Stimulated activated naive CD8-positive, alpha-beta T cell treated with anti-CD3 and anti-CD28 coated beads, Interleukin-15, Interleukin-2, amounts not matched to agents 100 ng/mL and 50 ng/mL, for 24 hours (primary cell): ENCODE results near the gene TMEM184C.

Experiments used
- H3K27ac Mint-ChIP-seq: one replicate; pipeline ENCODE4 v1.8.0; 2021; ENCODE audit warnings: mild to moderate bottlenecking, mixed read lengths
- H3K27me3 Mint-ChIP-seq: one replicate; pipeline ENCODE4 v1.8.0; 2021; ENCODE audit warnings: mixed read lengths
- H3K36me3 Mint-ChIP-seq: one replicate; pipeline ENCODE4 v1.8.0; 2021; ENCODE audit warnings: low read depth, mixed read lengths
- H3K4me1 Mint-ChIP-seq: one replicate; pipeline ENCODE4 v1.8.0; 2021; ENCODE audit warnings: low read depth, mixed read lengths
- H3K4me3 Mint-ChIP-seq: one replicate; pipeline ENCODE4 v1.8.0; 2021; ENCODE audit warnings: mild to moderate bottlenecking, mixed read lengths
- H3K9me3 Mint-ChIP-seq: one replicate; pipeline ENCODE4 v1.8.0; 2021; ENCODE audit warnings: mixed read lengths

TMEM184C gene

DNA sequence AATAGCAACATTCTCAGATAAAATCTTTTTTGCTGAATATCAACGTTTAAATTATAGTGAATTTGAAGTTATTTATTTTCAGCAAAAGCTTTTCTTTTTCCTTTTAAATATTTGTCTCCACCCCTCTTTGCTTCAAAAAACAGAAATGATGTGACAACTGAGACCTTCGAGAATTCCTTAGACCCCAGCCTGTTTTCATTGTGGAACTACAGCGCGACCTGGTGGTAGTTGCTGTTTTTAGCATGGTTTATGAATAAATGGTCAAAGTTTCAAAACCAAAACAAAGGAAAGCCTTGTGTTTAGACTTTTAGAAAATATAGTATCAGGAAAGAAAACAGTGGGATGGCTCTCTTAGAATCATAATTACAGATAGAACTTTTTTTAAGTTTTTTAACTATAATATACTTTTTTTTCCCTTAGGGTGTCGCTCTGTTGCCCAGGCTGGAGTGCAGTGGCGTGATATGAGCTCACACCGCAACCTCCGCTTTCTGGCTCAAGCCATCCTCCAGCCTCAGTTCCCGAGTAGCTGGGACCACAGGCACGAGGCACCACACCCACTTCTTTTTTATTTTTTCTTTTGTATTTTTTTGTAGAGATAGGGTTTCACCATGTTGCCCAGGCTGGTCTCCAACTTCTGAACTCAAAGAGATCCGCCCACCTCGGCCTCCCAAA is 26.8 kb upstream of the TMEM184C start:
- Mint-ChIP-seq H3K4me1 (no peaks in the 10 kb centered on the region), H3K27me3 (no peaks in the 10 kb centered on the region), H3K27ac (no peak overlapping the region), H3K9me3 (no peaks in the 10 kb centered on the region), H3K36me3 (no peaks in the 10 kb centered on the region), H3K4me3 (no peak overlapping the region)

- no peaks in the 10 kb centered on the region for H3K27me3 Mint-ChIP-seq
- no peaks in the 10 kb centered on the region for H3K36me3 Mint-ChIP-seq
- no peak overlapping the region for H3K27ac Mint-ChIP-seq
- H3K9me3 Mint-ChIP-seq: no peaks in the 10 kb centered on the region
- H3K4me3 Mint-ChIP-seq: no peak overlapping the region
- H3K4me1 Mint-ChIP-seq: no peaks in the 10 kb centered on the region
Observed at GRCh38 chr4:147591106-147591505, 26.1 kb upstream of the TMEM184C start.

GRCh38 chr4:147594107-147594506 is 23.1 kb upstream of the TMEM184C start:
- no peaks in the 10 kb centered on the region for H3K27me3 Mint-ChIP-seq
- H3K4me3 Mint-ChIP-seq: no peak overlapping the region
- no peaks in the 10 kb centered on the region for H3K4me1 Mint-ChIP-seq
- no peaks in the 10 kb centered on the region for H3K36me3 Mint-ChIP-seq
- H3K9me3 Mint-ChIP-seq: no peaks in the 10 kb centered on the region
- H3K27ac Mint-ChIP-seq: no peak overlapping the region

DNA sequence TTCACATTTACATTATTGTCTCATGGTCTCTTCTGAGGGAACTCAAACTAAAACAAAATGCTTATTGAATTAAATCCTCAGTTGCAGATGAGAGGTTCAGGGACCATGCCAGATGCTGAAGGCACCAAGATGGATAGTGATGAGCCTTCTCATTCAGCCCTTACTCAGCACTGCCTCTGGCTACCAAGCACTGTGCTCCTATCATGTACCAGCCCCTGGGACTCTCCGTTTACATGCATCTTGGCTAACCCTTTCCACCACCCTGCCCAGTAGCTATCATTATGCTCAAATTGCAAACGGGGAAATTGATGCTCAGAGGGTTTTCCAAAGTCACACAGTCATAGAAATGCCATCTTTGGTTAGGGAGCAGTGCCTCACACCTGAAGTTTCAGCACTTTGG is 22.6 kb upstream of the TMEM184C start:
- H3K27ac Mint-ChIP-seq: no peak overlapping the region
- no peaks in the 10 kb centered on the region for H3K27me3 Mint-ChIP-seq
- H3K4me3 Mint-ChIP-seq: no peak overlapping the region

DNA sequence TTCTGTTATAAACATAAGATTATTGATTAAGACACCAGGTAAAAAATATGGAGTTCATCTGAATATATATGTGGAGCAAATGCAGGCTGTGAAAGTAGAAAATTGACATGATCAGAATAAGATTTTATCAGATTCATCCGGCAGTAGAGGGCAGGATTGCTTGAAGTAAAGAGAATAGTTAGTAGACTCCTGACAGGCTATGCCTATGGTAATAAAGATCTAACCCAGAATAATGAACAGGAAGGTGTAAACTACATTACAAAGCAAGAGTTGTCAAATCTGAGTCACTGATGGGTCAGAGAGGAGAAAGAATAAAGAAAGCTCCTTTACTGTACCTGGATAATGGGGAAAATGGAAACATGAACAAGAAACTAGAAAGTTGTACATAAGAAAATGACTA is 20.8 kb upstream of the TMEM184C start:
- Mint-ChIP-seq H3K27ac (no peak overlapping the region), H3K36me3 (no peaks in the 10 kb centered on the region), H3K4me1 (no peaks in the 10 kb centered on the region), H3K27me3 (no peaks in the 10 kb centered on the region), H3K4me3 (no peak overlapping the region), H3K9me3 (no peaks in the 10 kb centered on the region)

More for the DNA sequence above, 22.6 kb upstream of the TMEM184C start:
- Mint-ChIP-seq H3K36me3 (no peaks in the 10 kb centered on the region), H3K4me1 (no peaks in the 10 kb centered on the region), H3K9me3 (no peaks in the 10 kb centered on the region)

GRCh38 chr4:147596981-147597380 is 20.2 kb upstream of the TMEM184C start:
- H3K27ac Mint-ChIP-seq: no peak overlapping the region
- H3K4me3 Mint-ChIP-seq: no peak overlapping the region
- no peaks in the 10 kb centered on the region for H3K4me1 Mint-ChIP-seq
- no peaks in the 10 kb centered on the region for H3K9me3 Mint-ChIP-seq
- no peaks in the 10 kb centered on the region for H3K36me3 Mint-ChIP-seq
- H3K27me3 Mint-ChIP-seq: no peaks in the 10 kb centered on the region

- Mint-ChIP-seq H3K36me3 (no peaks in the 10 kb centered on the region), H3K9me3 (no peaks in the 10 kb centered on the region), H3K27ac (no peak overlapping the region), H3K4me1 (no peaks in the 10 kb centered on the region), H3K27me3 (no peaks in the 10 kb centered on the region), H3K4me3 (no peak overlapping the region)
Observed at GRCh38 chr4:147597561-147597960, 19.6 kb upstream of the TMEM184C start.

- Mint-ChIP-seq H3K36me3 (no peaks in the 10 kb centered on the region), H3K4me1 (no peaks in the 10 kb centered on the region), H3K4me3 (no peak overlapping the region), H3K27ac (no peak overlapping the region), H3K9me3 (no peaks in the 10 kb centered on the region), H3K27me3 (no peaks in the 10 kb centered on the region)
Observed at GRCh38 chr4:147599206-147599605, 18.0 kb upstream of the TMEM184C start.

GRCh38 chr4:147599769-147600168 is 17.4 kb upstream of the TMEM184C start:
- H3K27me3 Mint-ChIP-seq: no peaks in the 10 kb centered on the region
- H3K9me3 Mint-ChIP-seq: no peaks in the 10 kb centered on the region
- no peaks in the 10 kb centered on the region for H3K36me3 Mint-ChIP-seq
- no peak overlapping the region for H3K4me3 Mint-ChIP-seq
- no peaks in the 10 kb centered on the region for H3K4me1 Mint-ChIP-seq
- H3K27ac Mint-ChIP-seq: no peak overlapping the region

GRCh38 chr4:147605499-147605898 is 11.7 kb upstream of the TMEM184C start:
- no peak overlapping the region for H3K4me3 Mint-ChIP-seq
- peaks cover 7% of the 10 kb centered on the region for H3K27me3 Mint-ChIP-seq
- no peak overlapping the region for H3K27ac Mint-ChIP-seq
- no peaks in the 10 kb centered on the region for H3K36me3 Mint-ChIP-seq
- H3K9me3 Mint-ChIP-seq: no peaks in the 10 kb centered on the region
- no peaks in the 10 kb centered on the region for H3K4me1 Mint-ChIP-seq

GRCh38 chr4:147607471-147607870 is 9.7 kb upstream of the TMEM184C start:
- no peak overlapping the region for H3K27ac Mint-ChIP-seq
- H3K36me3 Mint-ChIP-seq: no peaks in the 10 kb centered on the region
- no peak overlapping the region for H3K4me3 Mint-ChIP-seq
- no peaks in the 10 kb centered on the region for H3K4me1 Mint-ChIP-seq
- peaks cover 10% of the 10 kb centered on the region for H3K27me3 Mint-ChIP-seq
- H3K9me3 Mint-ChIP-seq: no peaks in the 10 kb centered on the region

DNA sequence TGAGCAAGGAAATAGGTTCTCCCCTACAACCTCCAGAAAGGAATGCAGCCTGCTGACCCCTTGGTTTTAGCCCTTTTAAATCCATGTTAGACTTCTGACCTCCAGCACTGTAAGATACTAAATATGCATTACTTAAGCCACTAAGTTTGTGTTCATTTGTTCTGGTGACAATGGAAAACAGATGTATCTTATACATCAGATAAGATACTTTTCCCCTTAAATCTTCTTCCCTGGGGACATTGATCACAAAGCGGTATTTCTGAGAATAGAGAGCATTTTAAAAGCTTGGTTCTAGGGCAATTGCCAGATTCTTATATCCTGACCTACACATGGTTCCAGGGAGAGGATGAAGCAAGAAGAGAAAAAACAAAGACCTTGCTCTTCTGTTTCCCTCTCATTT is 6.5 kb upstream of the TMEM184C start:
- Mint-ChIP-seq H3K36me3 (no peaks in the 10 kb centered on the region), H3K27me3 (peaks cover 18% of the 10 kb centered on the region), H3K4me3 (no peak overlapping the region), H3K4me1 (no peaks in the 10 kb centered on the region), H3K9me3 (no peaks in the 10 kb centered on the region), H3K27ac (no peak overlapping the region)

GRCh38 chr4:147616849-147617172 is 386 bp upstream of the TMEM184C start:
- H3K9me3 Mint-ChIP-seq: no peaks in the 10 kb centered on the region

GRCh38 chr4:147617841-147618691 is 869 bp downstream of the TMEM184C start:
- Mint-ChIP-seq H3K36me3 (peaks cover 26% of the 10 kb centered on the region), H3K27me3 (peaks cover 11% of the 10 kb centered on the region), H3K27ac (peak overlapping the region; percentile 93), H3K9me3 (no peaks in the 10 kb centered on the region), H3K4me3 (peak overlapping the region; percentile 97), H3K4me1 (peaks cover 45% of the 10 kb centered on the region)

More at GRCh38 chr4:147616849-147617172, 386 bp upstream of the TMEM184C start:
- peak overlapping the region; percentile 93 for H3K27ac Mint-ChIP-seq
- H3K36me3 Mint-ChIP-seq: peaks cover 19% of the 10 kb centered on the region
- peak overlapping the region; percentile 97 for H3K4me3 Mint-ChIP-seq
- H3K4me1 Mint-ChIP-seq: peaks cover 39% of the 10 kb centered on the region
- H3K27me3 Mint-ChIP-seq: peaks cover 11% of the 10 kb centered on the region

DNA sequence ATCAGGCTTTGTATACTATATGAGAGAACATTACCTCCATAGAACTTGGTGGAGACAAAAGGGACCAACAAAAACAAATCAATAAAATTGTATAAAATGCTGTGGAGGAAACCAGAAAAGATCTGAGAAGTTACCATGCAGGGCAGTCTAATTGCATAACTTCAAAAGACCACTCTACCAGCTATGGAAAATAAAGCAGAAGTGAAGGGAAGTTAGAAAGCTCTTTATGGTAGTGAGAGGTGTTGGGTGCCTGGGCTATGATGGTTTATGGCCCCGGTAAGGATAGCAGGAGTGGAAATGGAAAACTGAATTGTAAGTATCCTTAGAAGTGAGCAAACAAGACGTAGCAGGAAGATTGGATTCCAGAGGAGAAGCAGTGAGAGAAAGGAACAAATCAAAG is 3.1 kb downstream of the TMEM184C start:
- H3K9me3 Mint-ChIP-seq: no peaks in the 10 kb centered on the region
- H3K4me3 Mint-ChIP-seq: peak overlapping the region; percentile 55
- H3K27ac Mint-ChIP-seq: peak overlapping the region; percentile 7
- peaks cover 45% of the 10 kb centered on the region for H3K4me1 Mint-ChIP-seq
- H3K27me3 Mint-ChIP-seq: peaks cover 2% of the 10 kb centered on the region
- H3K36me3 Mint-ChIP-seq: peaks cover 38% of the 10 kb centered on the region
